Epithelial cell of prostate (primary cell): Measurements from ENCODE around the gene BLOC1S3.
"Not testable (repeated sequence)": the region's sequence is repeated elsewhere in the genome, so short reads cannot be mapped to it uniquely, and the experiment has no call there.

Experiments
- DNase-seq: peaks from one replicate; pipeline ENCODE4 v3.0.0-alpha.2; 2011; ENCODE audit warnings: low read depth, low spot score
- H3K27ac ChIP-seq: fragments of 450-650 bp; 2 replicates; pipeline ENCODE4 v1.5.1; 2017; ENCODE audit warnings: mild to moderate bottlenecking

BLOC1S3 gene

DNA sequence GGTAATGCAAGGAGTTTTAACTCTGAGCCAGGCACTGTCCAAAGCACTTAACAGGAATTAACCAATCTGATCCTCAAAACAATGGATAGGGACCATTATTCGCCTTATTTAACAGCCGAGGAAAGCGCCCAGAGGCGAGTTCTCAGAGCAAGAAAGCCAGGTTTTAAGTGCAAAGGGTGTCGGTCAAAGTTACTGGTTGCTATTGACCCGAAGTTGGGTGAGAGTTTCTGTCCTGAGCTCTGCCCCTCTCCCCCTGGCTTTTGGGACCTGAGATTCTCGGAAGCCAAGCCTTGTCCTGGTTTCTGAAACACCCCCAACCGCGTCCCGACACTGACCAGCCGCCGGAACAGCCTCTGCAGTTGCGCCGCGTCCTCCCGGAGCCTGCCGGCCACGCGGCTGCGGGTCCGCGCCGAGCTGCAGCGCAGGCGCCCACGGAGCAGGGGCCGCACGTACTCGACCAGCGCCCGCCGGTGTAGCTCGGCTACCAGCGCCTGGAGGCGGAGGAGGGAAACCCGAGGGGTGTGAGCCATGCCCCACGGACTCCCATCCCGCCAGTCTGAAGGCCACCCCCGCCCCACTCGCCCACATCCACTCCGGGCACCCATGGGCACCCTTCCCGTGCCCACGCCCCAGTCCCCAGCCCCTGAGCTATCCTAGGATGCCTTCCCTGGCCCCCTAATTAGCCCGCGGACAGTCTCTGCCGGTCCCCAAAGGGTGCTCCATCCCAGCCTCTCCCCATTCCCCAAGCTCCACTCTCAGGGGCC lies 38.8 kb downstream of the BLOC1S3 start:
- DNase-seq = no peak
- no peak overlapping the region for H3K27ac ChIP-seq

- H3K27ac ChIP-seq = no peak overlapping the region
- DNase-seq = no peak
These were observed 39.4 kb downstream of the BLOC1S3 start for GRCh38 chr19:45217957-45218334.

- no peak for DNase-seq
These were observed 39.8 kb downstream of the BLOC1S3 start for GRCh38 chr19:45218426-45218825.

DNA sequence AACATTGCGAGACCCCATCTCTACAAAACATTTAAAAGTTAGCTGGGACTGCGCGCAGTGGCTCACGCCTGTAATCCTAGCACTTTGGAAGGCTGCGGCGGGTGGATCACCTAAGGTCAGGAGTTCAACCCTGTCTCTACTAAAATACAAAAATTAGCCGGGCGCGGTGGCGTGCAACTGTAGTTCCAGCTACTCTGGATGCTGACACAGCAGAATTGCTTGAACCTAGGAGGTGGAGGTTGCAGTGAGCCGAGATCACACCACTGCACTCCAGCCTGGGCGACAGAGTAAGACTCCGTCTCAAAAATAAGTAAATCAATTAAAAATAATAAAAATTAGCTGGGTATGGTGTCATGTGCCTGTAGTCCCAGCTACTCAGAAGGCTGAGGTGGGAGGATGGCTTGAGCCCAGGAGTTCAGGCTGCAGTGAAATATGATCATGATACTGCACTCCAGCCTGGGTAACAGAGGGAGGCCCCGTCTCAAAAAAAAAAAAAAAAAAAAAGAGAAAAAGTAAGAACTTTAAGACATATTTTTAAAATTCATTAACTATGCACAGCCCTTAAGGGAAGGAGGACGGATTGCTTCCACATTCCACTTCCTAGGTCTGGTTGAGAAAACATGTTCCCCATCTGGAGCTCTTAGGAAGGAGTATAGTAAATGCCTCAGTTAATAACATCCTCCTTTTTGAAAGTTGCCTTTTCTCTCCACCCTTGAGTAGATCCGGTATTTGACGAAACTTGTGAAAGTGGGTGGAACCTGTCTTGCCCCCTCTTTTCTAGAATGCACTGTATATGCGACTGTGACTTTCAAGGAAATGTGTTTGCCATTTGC lies 40.5 kb downstream of the BLOC1S3 start:
- DNase-seq = no peak
- no peak overlapping the region for H3K27ac ChIP-seq

More at GRCh38 chr19:45218426-45218825, 39.8 kb downstream of the BLOC1S3 start:
- H3K27ac ChIP-seq = no peak overlapping the region

GRCh38 chr19:45222724-45223123 lies 44.1 kb downstream of the BLOC1S3 start:
- H3K27ac ChIP-seq = no peak overlapping the region
- DNase-seq = no peak

DNA sequence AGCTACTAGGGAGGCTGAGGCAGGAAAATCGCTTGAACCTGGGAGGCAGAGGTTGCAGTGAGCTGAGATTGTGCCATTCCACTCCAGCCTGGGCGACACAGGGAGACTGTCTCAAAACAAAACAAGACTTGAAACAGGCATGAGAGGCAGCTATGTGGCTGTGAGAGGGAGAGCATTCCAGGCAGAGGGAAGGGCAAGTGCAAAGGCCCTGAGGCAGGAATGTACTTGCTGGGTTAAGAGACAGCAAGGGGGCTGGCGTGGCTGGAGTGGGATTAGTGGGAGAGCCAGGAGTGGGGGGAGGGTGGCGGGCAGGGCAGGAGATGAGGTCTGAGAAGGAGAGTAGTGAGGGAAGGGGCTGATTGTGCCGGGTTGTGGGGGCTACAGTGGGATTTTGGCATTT lies 45.3 kb downstream of the BLOC1S3 start:
- no peak overlapping the region for H3K27ac ChIP-seq
- DNase-seq = no peak

DNA sequence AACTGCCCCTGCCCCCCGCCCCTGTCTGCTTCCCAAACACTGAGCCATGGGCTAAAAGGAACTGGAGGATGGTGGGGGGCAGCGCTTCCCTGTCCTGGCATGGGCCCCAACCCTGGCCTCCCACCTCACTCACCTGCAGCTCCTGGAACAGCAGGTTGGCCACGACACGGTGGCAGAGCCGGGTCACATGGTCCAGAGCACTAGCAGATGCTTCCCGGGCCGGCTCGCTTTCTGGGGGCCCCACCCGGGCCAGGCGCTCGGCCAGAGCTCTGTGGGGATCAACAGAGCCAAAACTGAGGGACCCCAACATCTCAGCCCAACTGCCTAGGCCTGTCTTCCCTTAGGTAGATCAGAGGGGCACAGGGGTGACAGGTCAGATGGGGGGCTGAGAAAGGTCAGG lies 46.1 kb downstream of the BLOC1S3 start:
- no peak overlapping the region for H3K27ac ChIP-seq
- no peak for DNase-seq

DNA sequence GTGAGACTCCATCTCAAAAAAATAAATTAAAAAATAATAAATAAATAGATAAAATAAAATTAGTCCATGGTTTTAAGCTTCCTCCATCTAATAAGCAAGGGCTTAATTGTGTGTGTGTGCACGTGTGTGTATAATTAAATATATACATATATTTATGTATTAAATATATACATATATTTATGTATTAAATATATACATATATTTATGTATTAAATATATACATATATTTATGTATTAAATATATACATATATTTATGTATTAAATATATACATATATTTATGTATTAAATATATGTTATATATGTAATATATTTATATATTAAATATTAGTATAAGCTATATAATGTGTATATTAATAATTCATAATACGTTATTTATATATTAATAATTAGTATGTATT lies 50.5 kb downstream of the BLOC1S3 start:
- H3K27ac ChIP-seq, DNase-seq: not testable (repeated sequence)
